AG09309 (cell line): ENCODE data around the gene RNF4.

ENCODE experiments used
- DNase-seq: peaks from one replicate; pipeline ENCODE4 v3.0.0-alpha.2; 2010; ENCODE audit warnings: low read depth
- H3K4me3 ChIP-seq: 2 replicates; pipeline ENCODE4 v1.5.1; 2011; ENCODE audit warnings: mild to moderate bottlenecking, low read depth, low read length, moderate library complexity; ENCODE audit not compliant: control insufficient read depth
- CTCF ChIP-seq: IDR thresholded peaks from 2 replicates; pipeline ENCODE4 v1.5.1; 2011; ENCODE audit warnings: mild to moderate bottlenecking, low read depth, low read length, inconsistent platforms; ENCODE audit not compliant: insufficient read depth, control insufficient read depth; ENCODE audit errors: missing control alignments

Gene RNF4

GRCh38 chr4:2487632-2488031 is 18.7 kb downstream of the RNF4 start:
- no peak for TF ChIP-seq CTCF
- H3K4me3 ChIP-seq = no peak overlapping the region
- DNase-seq = no peak

GRCh38 chr4:2489081-2489805 is 20.3 kb downstream of the RNF4 start:
- TF ChIP-seq CTCF = no peak
- no peak for DNase-seq
- no peak overlapping the region for H3K4me3 ChIP-seq

- no peak for TF ChIP-seq CTCF
- DNase-seq = no peak
- H3K4me3 ChIP-seq = no peak overlapping the region
Observed at GRCh38 chr4:2489841-2490552, 21.1 kb downstream of the RNF4 start.

GRCh38 chr4:2492970-2493369 is 24.1 kb downstream of the RNF4 start:
- no peak overlapping the region for H3K4me3 ChIP-seq
- no peak for TF ChIP-seq CTCF
- DNase-seq = no peak

- H3K4me3 ChIP-seq = no peak overlapping the region
- no peak for TF ChIP-seq CTCF
- DNase-seq = no peak
Observed at GRCh38 chr4:2494992-2495391, 26.1 kb downstream of the RNF4 start.

GRCh38 chr4:2497324-2497723 is 28.4 kb downstream of the RNF4 start:
- DNase-seq = no peak
- no peak overlapping the region for H3K4me3 ChIP-seq
- TF ChIP-seq CTCF = no peak
